Nephron progenitor cell (in vitro differentiated cells): ENCODE measurements around the gene DAB1.

Source experiments
- DNase-seq: peaks from one replicate; pipeline ENCODE4 v3.0.0; 2021
- H3K27ac Mint-ChIP-seq: 2 replicates; pipeline ENCODE4 v1.8.0; 2021; ENCODE audit warnings: mild to moderate bottlenecking, moderate library complexity, mixed read lengths
- H3K27me3 Mint-ChIP-seq: 2 replicates; pipeline ENCODE4 v1.8.0; 2021; ENCODE audit warnings: mild to moderate bottlenecking, low read depth, mixed read lengths; ENCODE audit not compliant: poor library complexity
- H3K36me3 Mint-ChIP-seq: 2 replicates; pipeline ENCODE4 v1.8.0; 2021; ENCODE audit warnings: low read depth, mixed read lengths
- H3K4me1 Mint-ChIP-seq: 2 replicates; pipeline ENCODE4 v1.8.0; 2021; ENCODE audit warnings: mixed read lengths
- H3K4me3 Mint-ChIP-seq: 2 replicates; pipeline ENCODE4 v1.8.0; 2021; ENCODE audit warnings: mild to moderate bottlenecking, moderate library complexity, mixed read lengths
- H3K9me3 Mint-ChIP-seq: 2 replicates; pipeline ENCODE4 v1.8.0; 2021; ENCODE audit warnings: mild to moderate bottlenecking, moderate library complexity, mixed read lengths
- CTCF ChIP-seq: fragments of 200-600 bp; sonication (generic); IDR thresholded peaks from 2 replicates; pipeline ENCODE4 v1.5.0; 2021; ENCODE audit warnings: antibody characterized with exemption

Gene DAB1

GRCh38 chr1:57198912-57199311 lies 224.9 kb downstream of the DAB1 start:
- TF ChIP-seq CTCF, result no peak
- Mint-ChIP-seq H3K27ac (peak overlapping the region; percentile 50), H3K4me1 (peaks cover 8% of the 10 kb centered on the region), H3K4me3 (no peak overlapping the region), H3K27me3 (peaks cover 11% of the 10 kb centered on the region), H3K9me3 (no peaks in the 10 kb centered on the region), H3K36me3 (no peaks in the 10 kb centered on the region)
- DNase-seq, result no peak

- H3K27ac Mint-ChIP-seq, result no peak overlapping the region
- no peak for TF ChIP-seq CTCF
- no peak overlapping the region for H3K4me3 Mint-ChIP-seq
- DNase-seq, result no peak
- H3K4me1 Mint-ChIP-seq, result peaks cover 8% of the 10 kb centered on the region
- H3K27me3 Mint-ChIP-seq, result peaks cover 11% of the 10 kb centered on the region
- no peaks in the 10 kb centered on the region for H3K36me3 Mint-ChIP-seq
- no peaks in the 10 kb centered on the region for H3K9me3 Mint-ChIP-seq
Measured at GRCh38 chr1:57195436-57195941, 228.4 kb downstream of the DAB1 start.

GRCh38 chr1:57192222-57192621 lies 231.6 kb downstream of the DAB1 start:
- no peaks in the 10 kb centered on the region for H3K36me3 Mint-ChIP-seq
- no peak overlapping the region for H3K27ac Mint-ChIP-seq
- H3K4me3 Mint-ChIP-seq, result no peak overlapping the region
- no peaks in the 10 kb centered on the region for H3K4me1 Mint-ChIP-seq
- H3K27me3 Mint-ChIP-seq, result peaks cover 14% of the 10 kb centered on the region
- no peak for DNase-seq
- no peak for TF ChIP-seq CTCF
- H3K9me3 Mint-ChIP-seq, result no peaks in the 10 kb centered on the region

- H3K36me3 Mint-ChIP-seq, result no peaks in the 10 kb centered on the region
- no peak for DNase-seq
- no peaks in the 10 kb centered on the region for H3K4me1 Mint-ChIP-seq
- no peaks in the 10 kb centered on the region for H3K9me3 Mint-ChIP-seq
- no peak for TF ChIP-seq CTCF
- no peak overlapping the region for H3K4me3 Mint-ChIP-seq
- H3K27ac Mint-ChIP-seq, result no peak overlapping the region
- H3K27me3 Mint-ChIP-seq, result peaks cover 11% of the 10 kb centered on the region
Measured at GRCh38 chr1:57190898-57191297, 233.0 kb downstream of the DAB1 start.

GRCh38 chr1:57188168-57188567 lies 235.7 kb downstream of the DAB1 start:
- TF ChIP-seq CTCF, result no peak
- H3K27ac Mint-ChIP-seq, result no peak overlapping the region
- H3K27me3 Mint-ChIP-seq, result peaks cover 2% of the 10 kb centered on the region
- no peaks in the 10 kb centered on the region for H3K9me3 Mint-ChIP-seq
- no peak for DNase-seq
- no peaks in the 10 kb centered on the region for H3K4me1 Mint-ChIP-seq
- H3K36me3 Mint-ChIP-seq, result no peaks in the 10 kb centered on the region
- H3K4me3 Mint-ChIP-seq, result no peak overlapping the region

GRCh38 chr1:57186455-57186854 lies 237.4 kb downstream of the DAB1 start:
- Mint-ChIP-seq H3K9me3 (no peaks in the 10 kb centered on the region), H3K36me3 (no peaks in the 10 kb centered on the region), H3K27me3 (peaks cover 2% of the 10 kb centered on the region), H3K4me1 (no peaks in the 10 kb centered on the region), H3K4me3 (no peak overlapping the region), H3K27ac (no peak overlapping the region)
- TF ChIP-seq CTCF, result no peak
- no peak for DNase-seq
